Measurements from ENCODE around the gene FLT4. TPM values are rescaled to one million over a fixed set of nuclear protein-coding genes. Genes with fewer than 3 reads are reported as not detected.

FLT4 gene
- total RNA-seq, 1 donor from 2014 or later = 13.1 TPM

GRCh38 chr5:180642779-180643178 is 6.6 kb downstream of the FLT4 start:
- DNase-seq (ENCODE audit: low read depth, low spot score) = no peak
- Mint-ChIP-seq H3K27me3 (ENCODE audit: low read depth) (peaks cover 43% of the 10 kb centered on the region), H3K36me3 (ENCODE audit: low read depth) (no peaks in the 10 kb centered on the region), H3K4me3 (no peak overlapping the region), H3K27ac (ENCODE audit: unreplicated experiment) (no peak overlapping the region), H3K4me1 (no peaks in the 10 kb centered on the region), H3K9me3 (no peaks in the 10 kb centered on the region)
- TF ChIP-seq CTCF (conservative IDR thresholded peaks at IDR 0.05) = no peak

GRCh38 chr5:180642181-180642775 is 7.1 kb downstream of the FLT4 start:
- no peak for DNase-seq (ENCODE audit: low read depth, low spot score)
- Mint-ChIP-seq H3K9me3 (no peaks in the 10 kb centered on the region), H3K27ac (ENCODE audit: unreplicated experiment) (no peak overlapping the region), H3K4me3 (no peak overlapping the region), H3K27me3 (ENCODE audit: low read depth) (peaks cover 40% of the 10 kb centered on the region), H3K4me1 (no peaks in the 10 kb centered on the region), H3K36me3 (ENCODE audit: low read depth) (no peaks in the 10 kb centered on the region)
- no peak for TF ChIP-seq CTCF (conservative IDR thresholded peaks at IDR 0.05)

GRCh38 chr5:180641566-180641900 is 7.9 kb downstream of the FLT4 start:
- no peaks in the 10 kb centered on the region for H3K4me1 Mint-ChIP-seq
- peaks cover 34% of the 10 kb centered on the region for H3K27me3 Mint-ChIP-seq (ENCODE audit: low read depth)
- H3K27ac Mint-ChIP-seq (ENCODE audit: unreplicated experiment) = no peak overlapping the region
- no peak for DNase-seq (ENCODE audit: low read depth, low spot score)
- no peaks in the 10 kb centered on the region for H3K36me3 Mint-ChIP-seq (ENCODE audit: low read depth)
- H3K9me3 Mint-ChIP-seq = no peaks in the 10 kb centered on the region
- no peak for TF ChIP-seq CTCF (conservative IDR thresholded peaks at IDR 0.05)
- H3K4me3 Mint-ChIP-seq = no peak overlapping the region

- no peak for TF ChIP-seq CTCF (conservative IDR thresholded peaks at IDR 0.05)
- Mint-ChIP-seq H3K36me3 (ENCODE audit: low read depth) (no peaks in the 10 kb centered on the region), H3K27ac (ENCODE audit: unreplicated experiment) (no peak overlapping the region), H3K27me3 (ENCODE audit: low read depth) (peaks cover 29% of the 10 kb centered on the region), H3K4me3 (no peak overlapping the region), H3K9me3 (no peaks in the 10 kb centered on the region), H3K4me1 (no peaks in the 10 kb centered on the region)
- DNase-seq (ENCODE audit: low read depth, low spot score) = no peak
These were observed 8.4 kb downstream of the FLT4 start for GRCh38 chr5:180640861-180641565.

- peaks cover 24% of the 10 kb centered on the region for H3K27me3 Mint-ChIP-seq (ENCODE audit: low read depth)
- H3K4me1 Mint-ChIP-seq = no peaks in the 10 kb centered on the region
- no peak for TF ChIP-seq CTCF (conservative IDR thresholded peaks at IDR 0.05)
- DNase-seq (ENCODE audit: low read depth, low spot score) = no peak
- no peaks in the 10 kb centered on the region for H3K36me3 Mint-ChIP-seq (ENCODE audit: low read depth)
- H3K4me3 Mint-ChIP-seq = no peak overlapping the region
- no peaks in the 10 kb centered on the region for H3K9me3 Mint-ChIP-seq
- no peak overlapping the region for H3K27ac Mint-ChIP-seq (ENCODE audit: unreplicated experiment)
These were observed 8.9 kb downstream of the FLT4 start for GRCh38 chr5:180640611-180640860.
